IMR-90 (cell line): ENCODE measurements around the gene ANAPC7. TPM values are rescaled to one million over a fixed set of nuclear protein-coding genes. Genes with fewer than 3 reads are reported as not detected.

Experiments used
- ATAC-seq: fragments of 200-7000 bp; cut with Tn5 transposase; 2 replicates; pipeline ENCODE4 v1.9.1; 2020; ENCODE audit warnings: low read depth, mild to moderate bottlenecking, moderate library complexity
- BruUV-seq: library from RNA; stranded (reverse); fragments of 400-500 nt; replicated peaks from 2 replicates; lab custom pipeline; 2021; lab: Mats Ljungman, UMichigan
- CTCF ChIA-PET: fragments of 300-600 bp; formaldehyde crosslinking; extraction: SDS; loops from one replicate; lab custom pipeline; 2021; ENCODE audit warnings: antibody characterized with exemption; lab: Yijun Ruan, JAX
- POLR2A ChIA-PET: fragments of 300-600 bp; sonication (Branson Sonifier 250); formaldehyde crosslinking; loops from one replicate; lab custom pipeline; 2022; ENCODE audit warnings: antibody characterized with exemption; ENCODE audit not compliant: unreplicated experiment; lab: Charles Lee
- DNase-seq: peaks from one replicate; pipeline ENCODE4 v3.0.0; 2013
- H2AFZ ChIP-seq: replicated peaks from 2 replicates; pipeline ENCODE3; 2013; ENCODE audit warnings: low read length, mild to moderate bottlenecking; ENCODE audit not compliant: poor library complexity
- H2AK5ac ChIP-seq: 2 replicates; pipeline ENCODE4 v1.6.1; 2013; ENCODE audit warnings: low read depth, low read length, inconsistent platforms
- H2AK9ac ChIP-seq: replicated peaks from 2 replicates; pipeline ENCODE3; 2013; ENCODE audit warnings: mild to moderate bottlenecking, low read depth, low read length, moderate library complexity; ENCODE audit not compliant: poor library complexity
- H2BK120ac ChIP-seq: 2 replicates; pipeline ENCODE4 v1.6.1; 2013; ENCODE audit warnings: low read depth, low read length, inconsistent platforms
- H2BK15ac ChIP-seq: 3 replicates; pipeline ENCODE4 v1.6.1; 2013; ENCODE audit warnings: low read depth, low read length, inconsistent platforms
- H2BK20ac ChIP-seq: 2 replicates; pipeline ENCODE4 v1.6.1; 2013; ENCODE audit warnings: low read depth, mild to moderate bottlenecking, inconsistent platforms, low read length, moderate library complexity
- H2BK5ac ChIP-seq: 2 replicates; pipeline ENCODE4 v1.6.1; 2013; ENCODE audit warnings: mild to moderate bottlenecking, low read depth, low read length, inconsistent platforms; ENCODE audit not compliant: poor library complexity, severe bottlenecking
- H3K14ac ChIP-seq: replicated peaks from 2 replicates; pipeline ENCODE4 v1.6.1; 2013; ENCODE audit warnings: low read depth, low read length, inconsistent platforms
- H3K18ac ChIP-seq: 2 replicates; pipeline ENCODE4 v1.6.1; 2013; ENCODE audit warnings: low read depth, low read length, control low read depth
- H3K23ac ChIP-seq: 2 replicates; pipeline ENCODE4 v1.6.1; 2013; ENCODE audit warnings: low read depth, low read length, inconsistent platforms
- H3K27ac ChIP-seq: 2 replicates; pipeline ENCODE4 v1.5.1; 2013; ENCODE audit warnings: mild to moderate bottlenecking, control low read depth, low read length; ENCODE audit not compliant: insufficient read depth
- H3K27me3 ChIP-seq: 2 replicates; pipeline ENCODE4 v1.6.1; 2013; ENCODE audit warnings: low read length; ENCODE audit not compliant: control insufficient read depth, insufficient read depth
- H3K36me3 ChIP-seq: 2 replicates; pipeline ENCODE4 v1.6.1; 2013; ENCODE audit warnings: low read length, mixed read lengths; ENCODE audit not compliant: control insufficient read depth, insufficient read depth
- H3K4ac ChIP-seq: 2 replicates; pipeline ENCODE4 v1.6.1; 2013; ENCODE audit warnings: low read depth, low read length, inconsistent platforms
- H3K4me1 ChIP-seq: 2 replicates; pipeline ENCODE4 v1.6.1; 2013; ENCODE audit warnings: low read length, mixed read lengths; ENCODE audit not compliant: control insufficient read depth, insufficient read depth
- H3K4me2 ChIP-seq: 2 replicates; pipeline ENCODE4 v1.6.1; 2013; ENCODE audit warnings: low read depth, mild to moderate bottlenecking, control low read depth, low read length, moderate library complexity
- H3K4me3 ChIP-seq: 2 replicates; pipeline ENCODE4 v1.5.1; 2013; ENCODE audit warnings: low read depth, mild to moderate bottlenecking, control low read depth, low read length, moderate library complexity; ENCODE audit not compliant: insufficient read depth
- H3K56ac ChIP-seq: 2 replicates; pipeline ENCODE4 v1.6.1; 2013; ENCODE audit warnings: low read length, inconsistent platforms; ENCODE audit not compliant: insufficient read depth; ENCODE audit errors: extremely low read depth
- H3K79me1 ChIP-seq, 2 experiments: 2 replicates each; pipeline ENCODE4 v1.6.1; 2013; ENCODE audit warnings: low read length in 2 of 2, inconsistent platforms in 1 of 2, low read depth in 1 of 2
- H3K9ac ChIP-seq: 2 replicates; pipeline ENCODE4 v1.6.1; 2013; ENCODE audit warnings: low read depth, low read length, control low read depth
- H3K9me1 ChIP-seq: 2 replicates; pipeline ENCODE4 v1.6.1; 2013; ENCODE audit warnings: low read length, inconsistent platforms; ENCODE audit not compliant: insufficient read depth
- H3K9me3 ChIP-seq: 2 replicates; pipeline ENCODE4 v1.6.1; 2013; ENCODE audit warnings: low read length; ENCODE audit not compliant: control insufficient read depth, insufficient read depth
- H4K20me1 ChIP-seq: 2 replicates; pipeline ENCODE4 v1.6.1; 2013; ENCODE audit warnings: low read length, inconsistent platforms; ENCODE audit not compliant: insufficient read depth
- H4K5ac ChIP-seq: 2 replicates; pipeline ENCODE4 v1.6.1; 2013; ENCODE audit warnings: mild to moderate bottlenecking, low read depth, low read length, control low read depth
- H4K8ac ChIP-seq, 2 experiments: 2 replicates each; pipeline ENCODE4 v1.6.1; 2013; ENCODE audit warnings: low read depth in 2 of 2, low read length in 2 of 2, control low read depth in 1 of 2, inconsistent platforms in 1 of 2
- H4K91ac ChIP-seq: 2 replicates; pipeline ENCODE4 v1.6.1; 2013; ENCODE audit warnings: low read depth, low read length, inconsistent platforms; ENCODE audit not compliant: insufficient read depth
- FOS ChIP-seq: fragments of 150-350 bp; IDR thresholded peaks from 2 replicates; pipeline ENCODE4 v1.6.1; 2016; ENCODE audit warnings: low read depth, low read length
- MAFK ChIP-seq: IDR thresholded peaks from 2 replicates; pipeline ENCODE4 v1.6.1; 2012; ENCODE audit warnings: low read depth, low read length, improper control_type of control experiment
- RCOR1 ChIP-seq: IDR thresholded peaks from 2 replicates; pipeline ENCODE4 v1.6.1; 2012; ENCODE audit warnings: mild to moderate bottlenecking, low read length, improper control_type of control experiment; ENCODE audit not compliant: insufficient replicate concordance
- SMC3 ChIP-seq: fragments of 150-350 bp; IDR thresholded peaks from 2 replicates; pipeline ENCODE4 v1.6.1; 2016; ENCODE audit warnings: low read depth, mild to moderate bottlenecking, antibody characterized with exemption, low read length, moderate library complexity
- whole genome bisulfite sequencing, 2 experiments: methylation state at CpG; one replicate each; pipeline versions ENCODE4 v1.1.5 to v1.1.7; 2013; ENCODE audit warnings: missing lambda C conversion rate in 2 of 2; ENCODE audit not compliant: insufficient read length in 1 of 2; ENCODE audit errors: extremely low coverage in 2 of 2; 5-methylcytosine and 5-hydroxymethylcytosine counted together
- dilution Hi-C: fragments of 300-500 bp; cut with HindIII; formaldehyde crosslinking; loops from one replicate; pipeline ENCODE4 v1.14.3; 2018; ENCODE audit warnings: low sequenced_read_pairs; ENCODE audit not compliant: unreplicated experiment
- in situ Hi-C: fragments of 300-500 bp; cut with MboI; formaldehyde crosslinking; loops from 3 replicates; pipeline ENCODE4 v1.14.3; 2019; ENCODE audit warnings: low sequenced_read_pairs, inconsistent platforms, mixed read lengths
- intact Hi-C: fragments of 100-400 bp; cut with micrococcal nuclease; formaldehyde crosslinking; loops from 2 replicates; pipeline ENCODE4 v1.10.0; 2022
- polyA plus RNA-seq, 3 experiments: library from polyadenylated mRNA; depleted of rRNA; stranded (reverse); fragments of >200 nt; gene quantifications; 2 replicates each; pipeline ENCODE4 v1.2.3, GENCODE V29; 2012; ENCODE audit warnings: low replicate concordance in 1 of 3
- total RNA-seq: library from RNA; depleted of rRNA; stranded (reverse); fragments of >200 nt; gene quantifications from 2 replicates; pipeline ENCODE4 v1.2.3, GENCODE V29; 2012

The ANAPC7 gene
- total and polyA plus RNA-seq, 2 of the 4 experiments (the other 2 are of a cell fraction) = 46.4 to 57.9 TPM

DNA sequence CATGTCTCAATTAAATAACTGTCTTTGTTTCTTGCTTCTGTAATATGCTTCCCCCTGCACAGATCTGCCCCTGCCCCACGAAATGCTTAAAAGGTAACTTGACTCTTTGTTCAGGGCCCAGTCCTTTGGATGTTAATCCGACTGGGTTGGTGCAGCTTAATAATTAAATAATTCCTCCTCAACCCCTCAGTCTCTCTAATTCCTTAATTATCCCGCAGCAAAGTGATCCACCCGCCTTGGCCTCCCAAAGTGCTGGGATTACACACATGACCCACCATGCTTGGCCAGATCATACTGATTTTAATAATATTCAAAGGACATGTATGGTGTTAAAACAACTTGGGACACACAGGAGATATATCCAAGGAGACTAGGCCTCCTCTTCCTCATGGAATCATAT, 18.2 kb upstream of the ANAPC7 start:
- TF ChIP-seq MAFK (no peak), RCOR1 (no peak), SMC3 (no peak), FOS (no peak)
- H2BK15ac ChIP-seq = no peak overlapping the region
- no peak overlapping the region for H3K4ac ChIP-seq
- no peak overlapping the region for H3K23ac ChIP-seq
- no peaks in the 10 kb centered on the region for H3K9me3 ChIP-seq
- H3K56ac ChIP-seq = no peak overlapping the region
- H2BK20ac ChIP-seq = no peak overlapping the region
- ChIA-PET POLR2A (no interaction called here), CTCF (no interaction called here)
- H3K27me3 ChIP-seq = no peaks in the 10 kb centered on the region
- no peak overlapping the region for H3K4me2 ChIP-seq
- intact Hi-C loops (no loop called here), dilution Hi-C loops (no loop called here), in situ Hi-C loops (loop anchor here (5.0 kb wide), 1 partner anchor 329 kb away; no protein-coding TSS in a partner anchor)
- H3K18ac ChIP-seq = no peak overlapping the region
- no peak overlapping the region for H4K5ac ChIP-seq
- no peak overlapping the region for H4K91ac ChIP-seq
- BruUV-seq = no TSS peak
- DNase-seq (no peak), ATAC-seq (no peak)
- no peak overlapping the region for H3K27ac ChIP-seq
- no peak overlapping the region for H2AK9ac ChIP-seq
- no peak overlapping the region for H4K8ac ChIP-seq
- no peaks in the 10 kb centered on the region for H3K79me1 ChIP-seq
- H4K20me1 ChIP-seq = no peaks in the 10 kb centered on the region
- no peaks in the 10 kb centered on the region for H3K9me1 ChIP-seq
- no peak overlapping the region for H2BK120ac ChIP-seq
- H3K36me3 ChIP-seq = no peaks in the 10 kb centered on the region
- H2AFZ ChIP-seq = no peak overlapping the region
- no peak overlapping the region for H3K4me3 ChIP-seq
- H2AK5ac ChIP-seq = no peak overlapping the region
- H3K14ac ChIP-seq = no peak overlapping the region
- WGBS, 2 experiments = 67% methylated on average over 2 of the region's 4 CpGs; no CpG with 5 or more reads in 1 of the 2 experiments
- H3K9ac ChIP-seq = no peak overlapping the region
- 0 out of 2 replicates have a peak, but pooled peaks cover 2% of the 10 kb centered on the region for H3K4me1 ChIP-seq
- H2BK5ac ChIP-seq = no peak overlapping the region
